LNCaP clone FGC (cell line): Measurements from ENCODE around the gene UXS1.

Experiments
- DNase-seq: peaks from one replicate; pipeline ENCODE4 v3.0.0-alpha.2; 2011; ENCODE audit warnings: low read depth
- H3K4me3 ChIP-seq: 2 replicates; pipeline ENCODE4 v1.5.1; 2011; ENCODE audit warnings: mild to moderate bottlenecking, low read depth, low read length, control low read depth
- TF ChIP-seq, protein P1 (sequence below): IDR thresholded peaks from 2 replicates; pipeline ENCODE4 v1.5.1; 2012; ENCODE audit warnings: mild to moderate bottlenecking; ENCODE audit not compliant: control insufficient read depth, insufficient read depth; ENCODE audit errors: extremely low read depth

The UXS1 gene

GRCh38 chr2:106129592-106129991, 64.5 kb downstream of the UXS1 start:
- TF ChIP-seq, protein P1, sequence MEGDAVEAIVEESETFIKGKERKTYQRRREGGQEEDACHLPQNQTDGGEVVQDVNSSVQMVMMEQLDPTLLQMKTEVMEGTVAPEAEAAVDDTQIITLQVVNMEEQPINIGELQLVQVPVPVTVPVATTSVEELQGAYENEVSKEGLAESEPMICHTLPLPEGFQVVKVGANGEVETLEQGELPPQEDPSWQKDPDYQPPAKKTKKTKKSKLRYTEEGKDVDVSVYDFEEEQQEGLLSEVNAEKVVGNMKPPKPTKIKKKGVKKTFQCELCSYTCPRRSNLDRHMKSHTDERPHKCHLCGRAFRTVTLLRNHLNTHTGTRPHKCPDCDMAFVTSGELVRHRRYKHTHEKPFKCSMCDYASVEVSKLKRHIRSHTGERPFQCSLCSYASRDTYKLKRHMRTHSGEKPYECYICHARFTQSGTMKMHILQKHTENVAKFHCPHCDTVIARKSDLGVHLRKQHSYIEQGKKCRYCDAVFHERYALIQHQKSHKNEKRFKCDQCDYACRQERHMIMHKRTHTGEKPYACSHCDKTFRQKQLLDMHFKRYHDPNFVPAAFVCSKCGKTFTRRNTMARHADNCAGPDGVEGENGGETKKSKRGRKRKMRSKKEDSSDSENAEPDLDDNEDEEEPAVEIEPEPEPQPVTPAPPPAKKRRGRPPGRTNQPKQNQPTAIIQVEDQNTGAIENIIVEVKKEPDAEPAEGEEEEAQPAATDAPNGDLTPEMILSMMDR, result no peak
- DNase-seq, result no peak
- no peak overlapping the region for H3K4me3 ChIP-seq

DNA sequence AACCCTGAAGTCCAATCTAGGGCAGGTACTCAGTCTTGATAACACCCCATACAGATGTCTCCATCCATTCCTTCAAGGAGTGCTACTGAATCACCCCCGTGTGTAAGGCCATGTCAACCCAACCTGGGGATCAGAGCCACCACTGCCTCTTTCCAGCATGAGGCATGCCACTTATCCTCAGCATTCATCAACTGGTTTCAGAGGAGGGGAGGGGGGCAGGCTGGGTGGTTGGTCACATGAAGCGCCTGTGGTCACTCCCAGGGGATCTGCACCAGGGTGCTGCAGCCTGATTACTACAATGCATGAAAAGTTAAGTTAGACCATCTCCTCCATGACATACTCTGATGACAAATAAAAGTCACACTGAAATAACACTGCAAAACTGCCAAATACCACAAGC, 65.0 kb downstream of the UXS1 start:
- H3K4me3 ChIP-seq, result no peak overlapping the region
- DNase-seq, result no peak
- TF ChIP-seq, protein P1, result no peak

GRCh38 chr2:106127776-106128268, 66.3 kb downstream of the UXS1 start:
- TF ChIP-seq, protein P1, result no peak
- no peak for DNase-seq
- no peak overlapping the region for H3K4me3 ChIP-seq

GRCh38 chr2:106127282-106127771, 66.8 kb downstream of the UXS1 start:
- no peak for DNase-seq
- no peak overlapping the region for H3K4me3 ChIP-seq
- TF ChIP-seq, protein P1, result no peak

DNA sequence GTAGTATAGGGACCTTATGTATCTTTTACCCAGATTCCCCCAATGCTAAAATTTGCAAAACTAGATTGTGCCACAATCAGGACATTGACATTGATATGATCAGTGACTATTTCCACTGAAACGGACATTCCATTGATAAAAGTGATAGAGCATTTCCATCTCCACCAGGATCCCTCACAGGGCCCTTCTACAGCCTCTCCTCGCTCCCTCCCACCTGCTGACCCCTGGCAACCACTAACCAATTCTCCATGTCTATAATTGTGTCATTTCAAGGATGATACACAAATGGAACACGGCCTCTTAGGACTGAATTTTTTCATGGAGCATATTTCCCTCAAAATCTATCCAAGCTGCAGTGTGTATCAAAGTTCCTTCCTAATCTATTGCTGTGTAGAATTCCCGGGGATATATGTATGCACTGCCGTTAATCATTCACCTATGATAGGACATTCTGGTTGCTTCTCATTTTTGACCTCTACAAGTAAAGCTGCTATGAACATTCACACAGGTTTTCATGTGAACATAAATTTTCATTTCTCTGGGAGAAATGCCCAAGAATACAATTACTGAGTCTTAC, 67.3 kb downstream of the UXS1 start:
- TF ChIP-seq, protein P1, result no peak
- H3K4me3 ChIP-seq, result no peak overlapping the region
- no peak for DNase-seq

- TF ChIP-seq, protein P1, result no peak
- H3K4me3 ChIP-seq, result no peak overlapping the region
- DNase-seq, result no peak
Measured at GRCh38 chr2:106126295-106126694, 67.8 kb downstream of the UXS1 start.
